ENCODE data around the gene RNASE13.

The RNASE13 gene

DNA sequence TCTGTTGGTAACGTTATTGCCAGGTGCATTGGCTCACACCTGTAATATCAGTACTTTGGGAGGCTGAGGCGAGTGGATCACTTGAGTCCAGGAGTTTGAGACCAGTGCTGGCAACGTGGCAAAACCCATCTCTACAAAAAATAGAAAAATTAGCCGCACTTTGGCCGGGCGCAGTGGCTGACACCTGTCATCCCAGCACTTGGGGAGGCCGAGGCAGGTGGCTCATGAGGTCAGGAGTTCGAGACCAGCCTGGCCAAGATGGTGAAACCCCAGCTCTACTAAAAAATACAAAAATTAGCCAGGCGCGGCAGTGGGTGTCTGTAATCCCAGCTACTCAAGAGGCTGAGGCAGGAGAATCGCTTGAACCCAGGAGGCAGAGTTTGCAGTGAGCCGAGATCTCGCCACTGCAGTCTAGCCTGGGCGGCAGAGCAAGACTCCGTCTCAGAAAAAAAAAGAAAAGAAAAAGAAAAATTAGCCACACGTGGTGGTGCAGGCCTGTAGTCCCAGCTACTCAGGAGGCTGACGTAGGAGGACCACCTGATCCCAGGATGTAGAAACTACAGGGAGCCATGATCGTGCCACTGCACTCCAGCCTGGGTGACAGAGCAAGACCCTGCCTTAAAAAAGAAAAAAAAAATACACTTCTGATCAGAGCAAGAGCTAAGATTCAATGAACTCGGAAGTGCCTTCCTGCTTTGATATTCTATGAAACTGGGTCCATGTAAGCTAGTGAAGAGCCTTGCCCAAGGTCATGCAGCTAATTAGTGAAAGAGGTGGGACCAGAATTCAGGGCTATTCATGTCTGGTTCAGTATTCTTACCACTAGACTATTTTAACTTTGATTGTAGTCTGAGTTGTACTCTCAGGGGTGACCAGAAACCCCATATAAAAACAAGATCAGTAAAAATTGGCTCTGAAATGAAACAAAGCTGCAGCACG, 18.8 kb upstream of the RNASE13 start:
- DNase-seq (ENCODE audit: extremely low spot score): no peak
- CTCF ChIA-PET: interaction anchor here (1.2 kb wide), 1 partner anchor 48 kb away, joined by 3 read pairs; no protein-coding TSS in a partner anchor
- TF ChIP-seq, protein P1, sequence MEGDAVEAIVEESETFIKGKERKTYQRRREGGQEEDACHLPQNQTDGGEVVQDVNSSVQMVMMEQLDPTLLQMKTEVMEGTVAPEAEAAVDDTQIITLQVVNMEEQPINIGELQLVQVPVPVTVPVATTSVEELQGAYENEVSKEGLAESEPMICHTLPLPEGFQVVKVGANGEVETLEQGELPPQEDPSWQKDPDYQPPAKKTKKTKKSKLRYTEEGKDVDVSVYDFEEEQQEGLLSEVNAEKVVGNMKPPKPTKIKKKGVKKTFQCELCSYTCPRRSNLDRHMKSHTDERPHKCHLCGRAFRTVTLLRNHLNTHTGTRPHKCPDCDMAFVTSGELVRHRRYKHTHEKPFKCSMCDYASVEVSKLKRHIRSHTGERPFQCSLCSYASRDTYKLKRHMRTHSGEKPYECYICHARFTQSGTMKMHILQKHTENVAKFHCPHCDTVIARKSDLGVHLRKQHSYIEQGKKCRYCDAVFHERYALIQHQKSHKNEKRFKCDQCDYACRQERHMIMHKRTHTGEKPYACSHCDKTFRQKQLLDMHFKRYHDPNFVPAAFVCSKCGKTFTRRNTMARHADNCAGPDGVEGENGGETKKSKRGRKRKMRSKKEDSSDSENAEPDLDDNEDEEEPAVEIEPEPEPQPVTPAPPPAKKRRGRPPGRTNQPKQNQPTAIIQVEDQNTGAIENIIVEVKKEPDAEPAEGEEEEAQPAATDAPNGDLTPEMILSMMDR (IDR thresholded peaks at IDR 0.05; ENCODE audit: control extremely low read depth, extremely low read depth, low read depth, missing control alignments): no peak
- POLR2A ChIA-PET: no interaction called here

DNA sequence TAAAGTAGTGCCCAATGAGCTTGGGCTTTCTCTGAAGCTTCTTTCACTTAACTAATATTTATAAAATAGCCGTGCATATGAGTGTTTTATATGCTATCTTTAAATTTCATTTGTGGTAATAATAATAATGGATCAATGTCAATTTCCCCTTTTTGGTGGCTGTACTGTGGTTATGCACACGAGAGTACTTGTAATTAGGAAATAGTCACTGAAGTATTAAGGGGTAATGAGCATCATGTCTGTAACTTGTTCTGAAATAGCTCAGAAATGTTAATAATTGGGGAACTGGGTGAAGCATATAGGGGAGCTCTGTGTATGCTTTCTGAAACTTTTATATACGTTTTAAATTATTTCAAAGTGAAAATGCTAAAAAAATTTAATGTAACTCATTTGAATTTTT, 16.0 kb upstream of the RNASE13 start:
- CTCF ChIA-PET: interaction anchor here (0.8 to 2.9 kb wide), 5 partner anchors 11 to 80 kb away, joined by 3 to 16 read pairs (median 8); no protein-coding TSS in a partner anchor
- TF ChIP-seq, protein P1 (IDR thresholded peaks at IDR 0.05; ENCODE audit: control extremely low read depth, extremely low read depth, low read depth, missing control alignments): no peak
- no peak for DNase-seq (ENCODE audit: extremely low spot score)
- POLR2A ChIA-PET: no interaction called here

DNA sequence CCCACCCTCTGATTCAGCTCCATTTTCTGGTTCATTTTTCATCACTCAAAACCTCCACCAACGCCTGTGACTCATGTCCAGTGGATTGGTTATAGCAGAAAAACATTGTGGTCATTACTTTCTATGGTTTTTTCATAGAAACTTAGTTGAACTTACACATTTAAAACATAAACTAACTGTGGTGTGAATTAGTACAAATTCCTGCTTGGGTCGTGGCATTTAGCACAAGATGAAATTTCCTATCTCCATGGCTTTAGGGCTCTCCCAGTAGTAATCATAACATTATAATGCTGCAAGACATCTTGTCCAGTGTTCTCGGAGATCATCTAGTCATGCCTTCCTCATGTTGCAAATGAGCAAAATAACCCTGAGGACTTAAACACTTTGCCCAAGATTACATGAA, 14.7 kb upstream of the RNASE13 start:
- CTCF ChIA-PET: interaction anchor here (2.3 to 3.9 kb wide), 3 partner anchors 19 to 43 kb away, joined by 11 to 28 read pairs (median 12); no protein-coding TSS in a partner anchor
- POLR2A ChIA-PET: no interaction called here
- TF ChIP-seq, protein P1 (IDR thresholded peaks at IDR 0.05; ENCODE audit: control extremely low read depth, extremely low read depth, low read depth, missing control alignments): no peak
- DNase-seq (ENCODE audit: extremely low spot score): no peak

DNA sequence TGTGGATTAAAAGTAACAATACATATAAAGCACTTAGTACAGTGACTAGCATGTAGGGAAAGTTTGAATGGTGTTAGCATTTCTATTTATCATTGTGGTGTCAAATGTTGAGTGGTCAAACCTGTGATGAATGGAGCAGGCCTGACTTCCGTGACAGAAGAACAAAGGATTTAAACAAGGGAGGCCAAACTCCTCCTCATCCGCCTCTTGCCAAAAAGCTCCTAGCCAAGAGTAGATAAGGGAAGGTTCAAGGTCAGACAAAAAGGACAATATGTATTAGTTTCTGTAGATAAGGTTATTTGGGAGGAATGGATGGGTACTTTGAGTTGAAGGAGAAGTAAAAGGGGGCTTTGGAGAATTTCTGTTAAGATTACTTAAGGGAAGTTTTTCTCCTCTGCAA, 14.0 kb upstream of the RNASE13 start:
- TF ChIP-seq, protein P1 (IDR thresholded peaks at IDR 0.05; ENCODE audit: control extremely low read depth, extremely low read depth, low read depth, missing control alignments): no peak
- ChIA-PET CTCF (interaction anchor here (1.0 to 3.9 kb wide), 8 partner anchors 13 to 78 kb away, joined by 3 to 28 read pairs (median 6); partner anchors contain the start of gene RNASE13), POLR2A (no interaction called here)
- no peak for DNase-seq (ENCODE audit: extremely low spot score)

DNA sequence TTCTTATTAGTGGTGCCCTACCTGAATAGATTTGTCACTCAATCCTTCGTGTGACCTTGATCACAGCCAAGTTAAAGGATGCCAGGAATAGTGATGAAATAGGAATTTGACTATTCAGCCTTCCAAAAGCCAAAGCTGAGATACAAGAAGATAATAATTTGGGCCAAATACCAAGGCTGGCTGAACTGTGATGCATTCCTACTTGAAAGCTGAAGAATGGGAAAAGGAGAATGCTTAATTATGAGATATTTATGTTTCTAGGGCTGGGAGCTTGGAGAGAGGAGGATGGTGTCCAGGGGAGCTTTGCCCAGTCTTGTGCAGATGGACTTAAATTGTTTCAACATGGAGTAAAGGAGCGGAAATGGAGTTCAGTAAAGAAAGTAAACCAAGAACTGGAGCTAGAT, 12.8 kb upstream of the RNASE13 start:
- POLR2A ChIA-PET: no interaction called here
- DNase-seq (ENCODE audit: extremely low spot score): no peak
- TF ChIP-seq, protein P1 (IDR thresholded peaks at IDR 0.05; ENCODE audit: control extremely low read depth, extremely low read depth, low read depth, missing control alignments): no peak

DNA sequence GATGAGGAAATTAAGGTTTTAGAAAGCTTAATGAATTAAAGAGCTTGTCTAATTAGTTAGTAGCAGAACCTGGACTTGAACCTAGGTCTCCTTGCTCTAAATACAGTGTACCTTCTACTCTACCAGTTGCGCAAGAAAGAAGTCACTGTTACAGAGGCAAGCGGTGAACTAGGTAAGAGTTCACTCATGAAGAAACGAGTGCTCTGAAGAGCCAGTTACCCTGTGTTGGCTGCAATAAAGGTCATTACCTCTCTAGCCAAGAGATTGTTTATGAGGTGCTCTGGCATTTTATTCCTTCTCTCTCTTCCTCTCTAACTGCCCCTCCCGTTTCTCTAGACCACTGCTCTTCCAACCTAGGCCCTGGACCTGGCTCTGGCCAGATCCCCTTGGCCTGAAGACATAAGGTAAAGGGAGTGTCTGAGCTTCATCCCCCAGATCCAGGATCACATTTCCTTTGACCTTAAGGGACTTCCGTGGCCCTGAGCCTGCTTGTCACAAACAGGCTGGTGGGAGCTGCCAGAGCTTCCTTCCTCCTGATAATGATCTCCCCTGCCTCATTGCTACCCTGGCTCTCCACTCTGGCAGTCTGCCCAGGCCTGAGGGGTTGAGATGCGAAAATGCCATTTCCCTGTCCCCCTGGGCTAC, 9.5 kb upstream of the RNASE13 start:
- CTCF ChIA-PET: interaction anchor here (1.0 to 2.8 kb wide), 6 partner anchors 22 to 72 kb away, joined by 3 to 20 read pairs (median 6); partner anchors contain the start of gene ARHGEF40
- TF ChIP-seq, protein P1 (IDR thresholded peaks at IDR 0.05; ENCODE audit: control extremely low read depth, extremely low read depth, low read depth, missing control alignments): no peak
- DNase-seq (ENCODE audit: extremely low spot score): no peak
- POLR2A ChIA-PET: no interaction called here

More for the DNA sequence above, 12.8 kb upstream of the RNASE13 start:
- CTCF ChIA-PET: interaction anchor here (0.8 to 3.9 kb wide), 11 partner anchors 11 to 76 kb away, joined by 3 to 28 read pairs (median 4); partner anchors contain the start of gene RNASE13

Measured in GM10248 (cell line).